Measurements from ENCODE around the gene CUEDC2. TPM values are rescaled to one million over a fixed set of nuclear protein-coding genes. Genes with fewer than 3 reads are reported as not detected.
A peak's percentile ranks its signal among the peaks of the same experiment; 100 is the strongest.

CUEDC2 gene
- total RNA-seq = 81.3 and 82.1 TPM in 2 replicates
- long read RNA-seq, transcript CUEDC2-201 (9 exons, 1,191 nt) = major isoform, 109 of 121 reads
- long read RNA-seq, partial matches to known transcripts = 1 of 121 reads
- long read RNA-seq, other reads (novel, unspliced or antisense) = 11 of 121 reads

GRCh38 chr10:102432162-102432950 is at the start of gene CUEDC2:
Gene CUEDC2 (minus strand): TSS chr10:102432574. CDS start chr10:102425188, 7,386 bp downstream.
- TF ChIP-seq CTCF (IDR thresholded peaks at IDR 0.05) = no peak
- Mint-ChIP-seq H3K36me3 (ENCODE audit: unreplicated experiment) (no peaks in the 10 kb centered on the region), H3K27ac (ENCODE audit: unreplicated experiment) (peak within 1 kb of the TSS; percentile 89), H3K4me3 (ENCODE audit: unreplicated experiment) (peak within 1 kb of the TSS; percentile 92), H3K9me3 (ENCODE audit: unreplicated experiment) (no peaks in the 10 kb centered on the region), H3K27me3 (ENCODE audit: unreplicated experiment) (peaks cover 13% of the 10 kb centered on the region), H3K4me1 (ENCODE audit: unreplicated experiment) (peaks cover 17% of the 10 kb centered on the region)
- DNase-seq (ENCODE audit: extremely low spot score, unreplicated experiment) = peak; percentile 98

GRCh38 chr10:102480396-102480795 is 48.0 kb upstream of the CUEDC2 start:
- TF ChIP-seq CTCF (IDR thresholded peaks at IDR 0.05) = no peak
- H3K4me3 Mint-ChIP-seq (ENCODE audit: unreplicated experiment) = no peak overlapping the region
- no peaks in the 10 kb centered on the region for H3K9me3 Mint-ChIP-seq (ENCODE audit: unreplicated experiment)
- peaks cover 20% of the 10 kb centered on the region for H3K36me3 Mint-ChIP-seq (ENCODE audit: unreplicated experiment)
- H3K27me3 Mint-ChIP-seq (ENCODE audit: unreplicated experiment) = no peaks in the 10 kb centered on the region
- DNase-seq (ENCODE audit: extremely low spot score, unreplicated experiment) = no peak
- H3K27ac Mint-ChIP-seq (ENCODE audit: unreplicated experiment) = no peak overlapping the region
- no peaks in the 10 kb centered on the region for H3K4me1 Mint-ChIP-seq (ENCODE audit: unreplicated experiment)

- Mint-ChIP-seq H3K36me3 (ENCODE audit: unreplicated experiment) (peaks cover 23% of the 10 kb centered on the region), H3K27ac (ENCODE audit: unreplicated experiment) (peak overlapping the region; percentile 15), H3K9me3 (ENCODE audit: unreplicated experiment) (no peaks in the 10 kb centered on the region), H3K4me1 (ENCODE audit: unreplicated experiment) (no peaks in the 10 kb centered on the region), H3K4me3 (ENCODE audit: unreplicated experiment) (no peak overlapping the region), H3K27me3 (ENCODE audit: unreplicated experiment) (no peaks in the 10 kb centered on the region)
- DNase-seq (ENCODE audit: extremely low spot score, unreplicated experiment) = no peak
- TF ChIP-seq CTCF (IDR thresholded peaks at IDR 0.05) = no peak
These were observed 47.3 kb upstream of the CUEDC2 start for GRCh38 chr10:102479651-102480050.

- Mint-ChIP-seq H3K4me1 (ENCODE audit: unreplicated experiment) (no peaks in the 10 kb centered on the region), H3K27ac (ENCODE audit: unreplicated experiment) (no peak overlapping the region), H3K27me3 (ENCODE audit: unreplicated experiment) (no peaks in the 10 kb centered on the region), H3K9me3 (ENCODE audit: unreplicated experiment) (no peaks in the 10 kb centered on the region), H3K4me3 (ENCODE audit: unreplicated experiment) (no peak overlapping the region), H3K36me3 (ENCODE audit: unreplicated experiment) (peaks cover 12% of the 10 kb centered on the region)
- DNase-seq (ENCODE audit: extremely low spot score, unreplicated experiment) = no peak
- TF ChIP-seq CTCF (IDR thresholded peaks at IDR 0.05) = no peak
These were observed 44.2 kb upstream of the CUEDC2 start for GRCh38 chr10:102476466-102477141.
